GM18502 (cell line): ENCODE results near the gene GSTK1.
"Not testable (repeated sequence)": the region's sequence is repeated elsewhere in the genome, so short reads cannot be mapped to it uniquely, and the experiment has no call there.

Source experiments
- ATAC-seq: cut with Tn5 transposase; IDR thresholded peaks from one replicate; pipeline ENCODE4 v1.9.1; 2021; ENCODE audit warnings: mild to moderate bottlenecking; ENCODE audit not compliant: unreplicated experiment, poor library complexity

GSTK1 gene

GRCh38 chr7:143263266-143264195, at the start of gene GSTK1:
TSS of gene GSTK1 (plus strand) at chr7:143263441. CDS start at chr7:143263514, 73 bp downstream.
- peak; percentile 95 for ATAC-seq

DNA sequence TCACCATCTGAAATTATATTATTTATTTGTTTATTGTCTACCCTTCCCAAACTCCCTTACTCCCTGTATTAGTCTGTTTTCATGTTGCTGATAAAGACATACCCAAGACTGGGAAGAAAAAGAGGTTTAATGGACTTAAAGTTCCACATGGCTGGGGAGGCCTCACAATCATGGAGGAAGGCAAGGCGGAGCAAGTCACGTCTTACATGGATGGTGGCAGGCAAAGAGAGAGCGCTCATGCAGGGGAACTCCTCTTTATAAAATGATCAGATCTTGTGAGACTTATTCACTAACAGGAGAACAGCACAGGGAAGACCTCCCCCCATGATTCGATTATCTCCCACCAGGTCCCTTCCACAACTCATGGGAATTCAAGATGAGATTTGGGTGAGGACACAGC, 49.8 kb upstream of the GSTK1 start:
- ATAC-seq, result not testable (repeated sequence)

GRCh38 chr7:143214789-143215679, 48.2 kb upstream of the GSTK1 start:
- ATAC-seq, result peak; percentile 94

DNA sequence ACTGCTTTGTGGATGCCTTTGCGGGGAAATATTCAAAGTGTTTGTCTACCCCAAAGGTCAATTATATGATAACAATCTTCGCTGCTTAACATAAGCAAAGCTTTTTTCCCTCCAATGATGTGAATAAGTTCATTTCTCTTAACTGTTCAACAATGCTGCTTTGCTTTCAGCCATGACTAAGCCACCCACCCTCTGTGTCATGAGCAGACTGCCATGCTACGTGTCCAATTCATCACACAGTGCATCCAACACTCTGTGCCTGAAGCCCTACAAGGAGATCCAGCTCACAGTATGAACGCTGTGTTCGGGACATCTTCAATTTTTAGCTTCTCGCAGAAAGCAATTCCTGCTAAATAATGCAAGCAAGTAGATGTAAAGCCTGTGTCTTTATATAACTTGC, 47.1 kb upstream of the GSTK1 start:
- ATAC-seq, result no peak

- ATAC-seq, result no peak
Measured at GRCh38 chr7:143216686-143217085, 46.6 kb upstream of the GSTK1 start.

DNA sequence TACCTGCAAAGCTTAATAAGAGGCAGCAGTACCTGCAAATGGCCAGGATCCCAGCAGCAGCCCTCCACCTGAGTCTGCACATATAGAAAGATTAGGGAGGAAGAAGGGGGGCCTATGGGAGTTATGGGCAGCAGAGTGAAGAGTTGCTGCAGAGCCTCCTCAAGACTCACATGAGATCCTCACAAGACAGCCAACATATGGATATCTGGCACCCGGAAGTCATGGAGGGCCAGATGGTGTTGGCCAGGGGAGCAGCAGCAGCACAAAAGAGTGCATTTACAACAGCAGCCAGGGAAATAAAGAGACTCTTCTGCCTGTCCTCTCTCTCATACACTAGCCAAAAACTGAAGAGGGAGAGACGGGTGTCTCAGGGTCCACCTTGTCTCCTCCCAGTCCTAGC, 45.4 kb upstream of the GSTK1 start:
- no peak for ATAC-seq

GRCh38 chr7:143221286-143221685, 42.0 kb upstream of the GSTK1 start:
- no peak for ATAC-seq

- ATAC-seq, result no peak
Measured at GRCh38 chr7:143221737-143222136, 41.5 kb upstream of the GSTK1 start, which contains the start of gene TAS2R40. TSS of gene TAS2R40 (plus strand) at chr7:143222037. CDS start at chr7:143222079, 42 bp downstream.

GRCh38 chr7:143222782-143223181, 40.5 kb upstream of the GSTK1 start:
- ATAC-seq, result no peak

DNA sequence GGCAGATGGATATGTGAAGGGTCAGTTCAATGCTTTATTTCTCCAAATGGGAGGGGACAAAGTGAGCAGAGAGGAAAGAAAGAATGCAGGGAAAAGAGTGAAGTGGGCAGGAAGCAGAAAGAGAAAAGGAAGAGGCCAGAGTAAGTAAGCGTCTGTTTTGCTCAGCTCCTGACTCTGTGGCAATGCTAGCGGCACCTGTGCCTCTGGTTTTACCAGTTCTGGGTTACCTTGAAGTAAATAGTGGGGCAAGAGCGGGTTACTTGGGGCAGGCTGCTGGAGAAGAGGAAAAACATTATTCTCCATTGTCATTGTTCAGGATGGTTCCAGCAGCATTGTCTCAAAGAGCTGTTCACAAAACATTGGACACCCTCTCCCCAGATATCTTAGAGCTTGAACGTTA, 39.5 kb upstream of the GSTK1 start:
- ATAC-seq, result no peak

DNA sequence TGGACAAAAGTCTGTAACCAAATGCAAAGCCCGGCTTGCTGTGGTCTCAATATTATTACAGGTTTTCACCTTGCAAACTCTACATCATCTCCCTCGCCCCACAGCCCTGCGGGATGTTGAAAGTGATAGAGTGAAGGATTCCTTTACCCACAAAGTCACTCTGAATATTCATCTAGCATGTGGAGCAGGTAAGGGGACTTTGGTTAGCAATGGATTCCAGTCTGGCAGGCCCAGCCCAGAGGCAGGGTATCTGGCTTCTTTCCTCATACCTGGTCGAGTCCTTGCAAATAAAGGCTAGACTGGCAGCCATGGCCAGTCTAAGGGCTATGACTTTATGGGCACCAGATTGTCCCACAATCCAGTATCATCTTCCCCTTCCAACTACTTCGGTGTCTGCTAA, 38.2 kb upstream of the GSTK1 start:
- ATAC-seq, result no peak

- no peak for ATAC-seq
Measured at GRCh38 chr7:143227806-143228205, 35.4 kb upstream of the GSTK1 start.

DNA sequence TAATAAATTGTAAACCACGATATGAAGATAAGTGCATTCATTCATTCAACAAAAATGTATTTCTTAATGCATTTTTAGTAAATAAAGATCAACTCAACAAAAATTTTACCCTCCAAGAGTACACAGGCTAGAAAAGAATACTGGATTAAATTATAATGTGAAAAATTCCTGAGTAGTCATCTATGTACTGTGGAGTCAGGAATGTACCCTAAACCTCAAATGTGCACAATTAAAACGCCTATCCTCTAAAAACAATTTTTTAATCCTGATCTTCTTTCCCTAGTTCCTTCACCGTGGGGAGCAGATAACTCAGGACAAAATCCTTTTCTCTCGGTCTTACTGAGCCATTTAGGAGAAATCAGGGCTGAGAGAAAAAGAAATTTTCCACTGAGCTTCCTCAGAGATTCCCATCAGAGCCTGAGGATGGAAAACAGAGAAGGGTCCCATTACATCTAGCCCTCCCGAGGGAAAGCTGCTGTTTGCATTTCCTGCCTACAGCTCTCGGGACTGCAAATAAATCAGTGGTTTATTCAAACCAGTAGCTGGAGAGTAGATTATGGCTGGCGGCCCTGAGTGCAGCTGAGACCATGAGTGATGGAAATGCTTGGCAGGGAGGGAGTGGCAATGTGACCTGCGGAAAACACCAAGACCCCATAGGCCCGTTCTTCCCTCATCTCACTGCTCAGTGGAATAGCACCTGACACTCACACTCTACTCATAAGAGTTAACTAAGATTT, 34.0 kb upstream of the GSTK1 start:
- no peak for ATAC-seq

- ATAC-seq, result no peak
Measured at GRCh38 chr7:143230602-143231457, 32.4 kb upstream of the GSTK1 start.

DNA sequence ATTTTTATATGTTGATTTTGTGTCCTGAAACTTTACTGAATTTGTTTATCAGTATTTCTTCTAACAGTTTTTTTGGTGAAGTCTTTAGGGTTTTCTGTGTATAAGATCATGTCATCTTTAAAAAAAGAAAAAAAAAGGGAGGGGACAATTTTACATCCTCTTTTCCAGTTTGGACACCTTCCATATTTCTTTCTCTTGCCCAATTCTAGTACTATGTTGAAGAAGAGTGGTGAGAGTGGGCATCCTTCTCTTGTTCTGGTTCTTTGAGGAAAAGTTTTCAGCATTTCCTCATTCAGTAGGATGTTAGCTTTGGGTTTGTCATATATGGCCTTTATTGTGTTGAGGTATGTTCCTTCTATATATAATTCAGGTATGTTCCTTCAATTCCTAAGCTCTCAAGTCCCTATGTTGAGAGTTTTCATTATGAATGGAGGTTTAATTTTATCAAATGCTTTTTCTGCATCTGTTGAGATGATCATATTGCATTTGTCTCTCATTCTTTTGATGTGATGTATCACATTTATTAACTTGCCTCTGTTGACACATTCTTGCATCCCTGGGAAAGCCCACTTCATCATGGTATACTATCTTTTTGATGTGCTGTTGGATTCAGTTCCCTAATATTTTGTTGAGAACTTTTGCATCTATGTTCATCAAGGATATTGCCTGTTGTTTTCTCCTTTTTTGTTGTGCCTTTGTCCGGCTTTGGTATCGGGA, 29.3 kb upstream of the GSTK1 start:
- no peak for ATAC-seq

DNA sequence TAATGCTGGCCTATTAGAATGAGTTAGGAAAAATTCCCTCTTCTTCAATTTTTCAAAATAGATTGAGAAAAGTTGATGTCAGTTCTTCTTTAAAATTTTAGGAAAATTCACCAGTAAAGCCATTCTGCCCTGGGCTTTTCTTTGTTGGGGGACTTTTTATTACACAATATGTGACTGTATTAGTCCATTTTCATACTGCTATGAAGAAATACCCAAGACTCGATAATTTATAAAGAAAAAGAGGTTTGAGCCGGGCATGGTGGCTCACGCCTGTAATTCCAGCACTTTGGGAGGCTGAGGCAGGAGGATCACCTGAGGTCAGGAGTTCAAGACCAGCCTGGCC, 28.7 kb upstream of the GSTK1 start:
- no peak for ATAC-seq

- ATAC-seq, result no peak
Measured at GRCh38 chr7:143235561-143235960, 27.7 kb upstream of the GSTK1 start.

DNA sequence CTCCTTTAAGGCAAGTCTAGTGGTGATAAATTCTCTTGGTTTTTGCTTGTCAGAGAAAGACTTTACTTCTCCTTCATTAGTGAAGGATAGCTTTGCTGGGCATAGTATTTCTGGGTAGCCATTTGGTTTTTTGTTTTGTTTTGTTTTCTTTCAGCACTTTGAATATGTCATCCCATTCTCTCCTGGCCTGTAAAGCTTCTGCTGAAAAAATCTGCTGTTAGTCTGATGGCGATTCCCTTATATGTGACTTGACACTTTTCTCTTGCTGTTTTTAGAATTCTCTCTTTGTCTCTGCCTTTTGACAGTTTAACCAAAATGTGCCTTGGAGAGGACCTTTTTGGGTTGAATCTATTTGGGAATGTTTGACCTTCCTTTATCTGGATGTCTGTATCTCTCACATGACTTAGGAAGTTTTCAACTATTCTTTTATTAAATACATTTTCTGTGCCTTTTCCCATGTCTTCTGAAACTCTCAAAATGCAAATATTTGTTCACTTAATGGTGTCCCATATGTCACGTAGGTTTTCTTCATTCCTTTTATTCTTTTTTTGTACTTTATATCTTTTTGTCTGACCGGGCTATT, 26.7 kb upstream of the GSTK1 start:
- ATAC-seq, result no peak

DNA sequence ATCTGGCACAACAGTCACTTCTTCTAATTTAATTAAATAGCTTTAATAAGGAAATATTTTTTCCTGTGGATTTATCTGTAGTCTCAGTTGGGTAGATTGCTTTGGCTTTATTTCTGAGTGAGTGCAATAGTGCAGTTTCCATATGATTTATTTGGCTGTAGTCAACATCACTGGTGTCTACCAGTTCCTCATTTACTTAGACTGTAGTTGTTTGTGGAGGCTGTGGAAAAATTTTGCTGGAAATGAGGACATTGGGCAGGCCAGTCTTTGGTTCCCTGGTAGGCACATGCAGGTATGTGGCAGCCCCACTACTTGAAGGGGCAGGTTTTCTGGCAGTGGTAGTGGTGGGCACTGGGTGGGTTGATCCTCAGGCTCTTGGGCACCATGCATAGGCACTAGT, 25.9 kb upstream of the GSTK1 start:
- ATAC-seq, result no peak
